GM12878 (cell line): ENCODE results near the gene HDAC9.

ENCODE experiments used
- CREB1 ChIP-seq: IDR thresholded peaks from 2 replicates; pipeline ENCODE4 v1.6.1; 2012; ENCODE audit warnings: low read depth, mild to moderate bottlenecking, inconsistent platforms
- CREM ChIP-seq: IDR thresholded peaks from 2 replicates; pipeline ENCODE4 v1.6.1; 2014; ENCODE audit warnings: antibody characterized with exemption, low read depth
- EGR1 ChIP-seq, 2 experiments: IDR thresholded peaks; 1 replicate in 1 of 2; 2 replicates in 1 of 2; pipeline ENCODE4 v1.6.1; 2011 to 2012; ENCODE audit warnings: low read depth in 2 of 2, low read length in 2 of 2, borderline replicate concordance in 1 of 2, mild to moderate bottlenecking in 1 of 2, moderate library complexity in 1 of 2
- EZH2 ChIP-seq: IDR thresholded peaks from 2 replicates; pipeline ENCODE4 v1.6.1; 2012; ENCODE audit warnings: low read depth, mild to moderate bottlenecking, control low read depth, inconsistent platforms, low read length, borderline replicate concordance; ENCODE audit not compliant: control insufficient read depth
- TF ChIP-seq, protein P1 (sequence below): IDR thresholded peaks from 2 replicates; pipeline ENCODE4 v1.6.1; 2012; ENCODE audit warnings: low read depth, low read length, improper control_type of control experiment

DNA sequence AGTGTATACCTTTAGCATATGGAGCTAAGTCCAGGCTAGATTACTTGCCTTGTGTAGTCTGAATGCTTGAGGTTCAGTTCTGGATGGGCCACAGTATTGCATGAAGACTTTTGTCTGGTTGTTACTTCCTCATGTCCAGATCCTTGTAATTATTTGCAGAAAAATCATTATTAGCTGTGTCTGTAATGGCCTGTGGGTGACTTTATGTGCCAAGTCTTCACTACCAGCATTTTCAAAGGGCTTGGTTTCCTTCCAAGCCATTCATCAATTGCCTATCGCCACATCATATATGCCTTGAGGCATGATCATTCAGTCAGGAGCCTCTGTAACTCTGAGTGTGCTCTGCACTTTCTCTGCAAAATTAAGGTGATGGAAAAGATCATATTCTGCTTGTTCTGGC lies 13.8 kb upstream of the HDAC9 start:
- no peak for TF ChIP-seq EZH2
- no peak for TF ChIP-seq CREB1
- no peak for TF ChIP-seq CREM
- no peak for TF ChIP-seq EGR1 (IDR thresholded peaks at IDR 0.05; ENCODE audit: borderline replicate concordance in 1 of 2, low read depth in 2 of 2, low read length in 2 of 2)
- TF ChIP-seq, protein P1, sequence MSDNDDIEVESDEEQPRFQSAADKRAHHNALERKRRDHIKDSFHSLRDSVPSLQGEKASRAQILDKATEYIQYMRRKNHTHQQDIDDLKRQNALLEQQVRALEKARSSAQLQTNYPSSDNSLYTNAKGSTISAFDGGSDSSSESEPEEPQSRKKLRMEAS = no peak
